H1 (cell line): Measurements from ENCODE around the gene HOXB3. TPM values are rescaled to one million over a fixed set of nuclear protein-coding genes. Genes with fewer than 3 reads are reported as not detected.

ENCODE experiments used
- NANOG ChIP-seq: IDR thresholded peaks from 2 replicates; pipeline ENCODE4 v1.6.1; 2011; ENCODE audit warnings: low read length, low read depth, mild to moderate bottlenecking, inconsistent platforms; ENCODE audit not compliant: insufficient read depth, poor library complexity, severe bottlenecking
- SIX5 ChIP-seq: IDR thresholded peaks from 2 replicates; pipeline ENCODE4 v1.6.1; 2011; ENCODE audit warnings: mild to moderate bottlenecking, low read depth, low read length
- polyA plus RNA-seq, 7 experiments: library from polyadenylated mRNA; depleted of rRNA in 3 of 7; stranded (reverse) in 5 of 7; unstranded in 2 of 7; fragments of >200 nt in 5 of 7; fragments of 200-250 nt in 2 of 7; gene quantifications; 1 replicate in 5 of 7; 2 replicates in 1 of 7; 4 replicates in 1 of 7; pipeline versions ENCODE4 v1.2.1 to v1.2.3, GENCODE V29; 2011 to 2013; ENCODE audit warnings: missing spikeins in 2 of 7, mixed read lengths in 2 of 7
- total RNA-seq: library from RNA; stranded (reverse); fragmentation: NEBNext Ultra II Directional; extraction: Animal tissue kit (Norgen Biotek cat#: 25700); gene quantifications from 2 replicates; pipeline ENCODE4 v1.2.1, GENCODE V29; 2021

The HOXB3 gene
- total and polyA plus RNA-seq, 2 of the 8 experiments (the other 6 are each of a cell fraction or from before 2014, with no cell fraction given), result not detected

DNA sequence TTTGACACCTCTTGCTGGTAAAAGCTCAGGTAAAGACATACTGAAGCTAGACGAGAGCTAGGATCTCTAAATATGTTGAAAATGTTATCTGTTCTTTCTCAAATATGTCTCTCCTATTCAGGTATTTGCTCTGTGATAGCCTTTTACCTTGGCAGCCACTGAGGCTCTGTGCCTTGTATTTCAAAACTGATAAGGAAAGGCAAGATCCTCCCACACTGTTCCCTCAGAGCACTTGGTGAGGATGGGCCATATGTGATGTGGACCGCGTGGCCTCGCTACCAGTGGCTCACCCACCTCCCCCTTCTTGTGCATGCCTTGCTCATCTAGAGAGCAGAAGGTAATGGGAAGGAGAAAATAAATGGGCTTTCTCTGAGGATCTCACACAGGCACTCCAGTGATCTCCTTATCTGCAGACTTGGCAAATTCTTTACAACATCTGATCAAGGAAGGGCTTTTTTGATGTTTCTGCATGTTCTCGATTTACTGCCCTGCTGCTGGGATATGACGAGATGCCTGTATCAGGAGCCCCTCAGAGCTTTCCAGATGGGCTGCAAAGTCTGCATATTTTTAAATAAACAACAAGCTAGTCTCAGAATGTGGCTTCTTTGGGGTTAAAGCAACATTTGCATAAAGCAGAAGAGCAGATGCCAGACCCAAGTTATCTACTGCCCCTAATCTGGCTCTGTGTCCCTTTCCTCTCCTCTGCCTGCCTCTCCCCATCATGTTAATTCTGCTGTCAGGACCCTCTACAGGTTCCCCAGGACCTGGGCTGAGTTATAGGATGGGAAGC is 76.2 kb downstream of the HOXB3 start (continued):
- TF ChIP-seq NANOG (no peak), SIX5 (no peak)
- TF ChIP-seq, all 59 proteins: peak for 0
